M059J (cell line): ENCODE results near the gene RAD51B. TPM values are rescaled to one million over a fixed set of nuclear protein-coding genes. Genes with fewer than 3 reads are reported as not detected.

ENCODE experiments used
- DNase-seq: peaks from one replicate; pipeline ENCODE4 v3.0.0-alpha.2; 2012; ENCODE audit warnings: low read depth
- total RNA-seq: library from RNA; depleted of rRNA; stranded (reverse); fragments of >200 nt; shearing (Covaris generic); gene quantifications from 2 replicates; pipeline ENCODE4 v1.2.3, GENCODE V29; 2014

Gene RAD51B
- total RNA-seq, 1 experiment from 2014 or later: 19.0 TPM

DNA sequence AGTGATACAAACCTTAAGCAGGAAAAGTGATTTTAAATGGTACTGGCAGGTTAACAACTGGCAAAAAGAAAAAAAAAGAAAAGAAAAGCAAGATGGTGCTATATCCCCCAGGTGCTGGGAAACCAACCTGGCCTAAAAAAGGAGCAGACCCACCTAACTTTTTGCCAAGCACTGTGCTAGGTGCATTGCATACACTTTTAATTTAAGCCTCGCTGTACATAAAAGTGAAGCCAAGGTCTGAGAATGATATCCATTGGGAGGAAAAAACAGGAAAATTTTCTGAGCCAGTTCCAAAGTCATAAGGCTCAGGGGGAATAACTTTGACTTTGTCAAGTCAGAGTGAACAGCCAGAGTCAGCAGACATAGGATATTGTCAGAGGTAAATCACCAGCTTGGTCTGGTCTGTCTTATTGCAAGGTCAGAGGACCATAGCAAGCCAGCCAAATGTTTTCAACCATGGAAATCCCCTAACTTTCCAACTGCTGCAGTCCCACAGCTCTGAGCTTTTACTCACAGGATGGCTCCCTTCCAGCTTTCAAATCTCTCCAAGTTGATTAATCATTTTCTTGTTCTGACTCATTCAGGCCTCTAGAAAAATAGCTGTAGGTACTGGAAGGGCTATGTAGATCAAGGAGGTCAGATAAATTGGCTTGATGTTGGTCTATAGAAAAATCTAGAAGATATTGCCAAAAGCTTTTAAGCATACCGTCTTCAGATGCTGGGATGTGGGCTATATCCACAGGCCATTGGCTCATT, 412.9 kb downstream of the RAD51B start:
- peak; percentile 100 for DNase-seq

DNA sequence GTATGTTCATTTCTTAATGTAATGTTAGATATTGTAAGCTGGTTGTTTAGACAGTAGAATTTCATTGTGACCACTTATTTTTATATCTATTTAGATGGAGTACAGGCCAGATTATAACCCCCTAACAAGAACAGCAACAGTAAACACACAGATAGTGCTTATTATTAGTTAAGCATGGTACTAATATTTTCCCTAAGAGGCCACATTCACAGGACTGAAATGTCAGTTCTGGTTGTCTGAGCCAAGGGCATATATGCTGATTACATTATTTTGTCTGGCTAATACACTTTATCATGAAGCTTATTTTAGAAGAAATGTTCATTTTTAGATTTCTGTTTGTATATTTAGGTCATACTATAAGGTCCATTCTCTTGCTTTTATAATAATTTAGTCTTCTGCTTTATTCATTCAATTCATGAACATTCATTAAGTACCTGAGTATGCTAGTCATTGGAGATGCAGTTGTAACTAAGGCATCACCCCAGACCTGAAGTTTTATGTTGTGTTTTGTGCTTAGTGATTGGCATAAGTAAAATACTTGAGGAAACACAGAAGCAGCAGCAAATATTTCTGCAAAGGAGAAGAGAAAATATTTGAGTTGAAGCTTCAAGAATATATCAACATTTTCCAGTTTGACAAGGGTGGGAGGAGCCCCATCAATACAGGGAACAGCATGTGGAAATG, 413.7 kb downstream of the RAD51B start:
- no peak for DNase-seq

DNA sequence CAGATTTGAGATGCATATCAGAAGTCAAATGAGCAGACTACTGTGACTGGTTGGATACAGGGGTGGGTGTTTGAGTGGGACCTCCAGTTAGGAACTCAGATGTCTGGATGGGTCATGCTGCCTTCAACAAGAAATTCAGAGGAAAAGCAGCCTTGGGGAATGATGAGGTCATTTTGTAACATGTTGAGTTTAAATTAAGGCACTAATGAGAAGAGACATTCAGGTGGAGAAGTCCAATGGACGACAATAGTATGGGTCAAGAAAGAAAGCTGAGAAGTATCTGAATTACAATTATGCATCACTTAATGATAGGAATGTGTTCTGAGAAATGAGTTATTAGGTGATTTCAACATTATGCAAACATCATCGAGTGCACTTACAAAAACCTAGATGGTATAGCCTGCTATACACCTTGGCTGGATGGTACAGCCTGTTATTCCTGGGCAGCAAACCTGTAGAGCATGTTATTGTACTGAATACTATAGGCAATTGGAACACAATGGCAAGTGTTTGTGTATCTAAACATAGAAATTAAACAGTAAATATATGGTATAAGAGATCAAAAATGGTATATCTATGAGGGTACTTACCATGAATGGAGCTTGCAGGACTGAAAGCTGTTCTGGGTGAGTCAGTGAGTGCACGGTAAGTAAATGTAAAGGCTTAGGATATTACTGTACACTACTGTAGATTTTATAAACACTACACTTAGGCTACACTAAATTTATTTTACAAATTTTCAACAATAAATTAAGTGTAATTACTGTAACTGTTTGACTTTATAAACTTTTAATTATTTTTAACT, 414.7 kb downstream of the RAD51B start:
- DNase-seq: no peak

DNA sequence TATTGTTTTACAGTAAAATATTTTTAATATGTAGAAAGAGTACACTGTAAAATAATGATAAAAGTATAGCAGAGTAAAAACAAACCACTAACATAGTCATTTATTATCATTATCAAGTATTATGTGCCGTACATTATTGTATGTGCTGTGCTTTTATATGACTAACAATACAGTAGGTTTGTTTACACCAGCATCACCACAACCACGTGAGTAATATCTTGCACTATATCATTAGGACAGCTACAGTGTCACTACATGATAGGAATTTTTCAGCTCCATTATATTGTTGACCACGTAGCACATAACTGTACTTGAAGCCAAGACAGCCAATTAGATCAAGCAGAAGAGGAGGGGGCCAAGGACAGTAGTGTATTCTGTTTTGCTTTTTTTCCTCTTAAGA, 415.4 kb downstream of the RAD51B start:
- peak; percentile 63 for DNase-seq

DNA sequence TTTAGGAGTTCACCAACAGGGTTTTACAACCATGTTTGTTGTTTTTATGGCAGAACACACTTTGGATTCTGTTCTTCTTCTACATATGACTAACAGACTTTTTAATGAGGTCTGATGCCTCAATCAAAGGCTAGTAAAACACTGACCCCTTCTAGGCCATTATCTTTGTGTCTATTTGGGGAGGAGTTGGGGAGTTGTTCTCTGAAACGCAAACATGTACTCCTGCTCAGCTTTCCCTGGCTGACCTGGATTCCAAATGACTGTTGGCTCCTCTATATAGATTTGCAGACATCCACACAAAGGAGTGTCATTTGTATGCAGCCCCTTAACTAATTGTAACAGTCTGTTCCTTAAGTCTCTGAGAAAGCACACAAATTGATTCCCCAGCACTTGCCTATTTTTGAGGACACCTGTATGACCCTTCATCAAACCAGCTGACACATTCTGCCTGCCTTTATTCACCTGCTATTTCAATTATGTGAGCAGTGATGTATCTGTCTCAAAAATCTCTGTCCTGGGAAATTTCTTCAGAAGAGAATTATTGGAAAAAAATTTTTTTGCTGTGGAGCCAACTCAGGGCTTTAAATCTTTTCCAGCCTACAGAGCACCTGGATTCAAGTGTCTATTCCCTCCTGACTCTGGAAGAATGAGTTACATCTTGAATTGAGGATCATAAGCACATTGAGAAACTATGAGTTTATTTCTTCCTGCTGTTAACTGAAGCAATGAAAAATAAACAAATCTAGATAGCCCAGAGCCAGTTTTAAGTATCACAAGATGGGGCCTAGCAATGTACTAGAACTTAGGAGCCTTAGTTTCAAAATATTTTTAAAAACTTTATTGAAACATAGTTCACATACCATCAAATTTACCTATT, 417.2 kb downstream of the RAD51B start:
- DNase-seq: peak; percentile 27

DNA sequence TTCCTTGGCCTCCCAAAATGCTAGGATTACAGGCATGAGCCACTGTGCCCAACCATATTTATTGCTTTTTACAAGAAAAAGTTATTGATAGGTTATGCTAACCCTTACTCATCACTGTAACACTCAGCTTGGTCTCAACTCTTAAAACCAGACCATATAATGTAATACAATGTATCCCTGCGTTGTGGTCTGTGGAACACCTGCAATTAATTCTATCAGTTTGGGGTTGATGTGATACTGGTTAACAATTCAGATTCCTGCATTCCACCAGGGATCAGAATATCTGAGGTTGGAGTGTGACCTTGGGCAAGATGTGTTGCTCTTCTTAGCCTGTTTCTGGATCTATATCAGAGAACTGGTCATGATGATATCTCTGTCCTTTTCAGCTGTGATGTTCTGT, 419.0 kb downstream of the RAD51B start:
- no peak for DNase-seq

DNA sequence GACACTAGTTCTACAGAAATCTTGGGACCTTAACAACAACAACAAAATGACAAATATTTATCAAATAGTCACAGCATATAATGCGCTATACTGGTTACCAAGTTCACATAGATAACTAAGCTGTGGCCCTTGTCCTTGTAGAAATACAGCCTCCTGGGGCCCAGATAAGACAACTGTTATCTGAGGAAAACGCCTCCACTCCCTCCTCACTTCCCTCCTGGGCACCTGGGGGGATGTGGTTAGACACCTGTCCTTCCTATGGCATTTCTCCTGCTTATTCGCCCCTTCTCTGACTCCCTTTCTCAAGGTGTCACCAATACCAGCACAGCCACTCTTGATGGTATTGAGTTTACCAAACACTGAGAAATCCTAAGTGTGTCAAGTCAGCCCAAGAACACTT, 419.4 kb downstream of the RAD51B start:
- DNase-seq: no peak

DNA sequence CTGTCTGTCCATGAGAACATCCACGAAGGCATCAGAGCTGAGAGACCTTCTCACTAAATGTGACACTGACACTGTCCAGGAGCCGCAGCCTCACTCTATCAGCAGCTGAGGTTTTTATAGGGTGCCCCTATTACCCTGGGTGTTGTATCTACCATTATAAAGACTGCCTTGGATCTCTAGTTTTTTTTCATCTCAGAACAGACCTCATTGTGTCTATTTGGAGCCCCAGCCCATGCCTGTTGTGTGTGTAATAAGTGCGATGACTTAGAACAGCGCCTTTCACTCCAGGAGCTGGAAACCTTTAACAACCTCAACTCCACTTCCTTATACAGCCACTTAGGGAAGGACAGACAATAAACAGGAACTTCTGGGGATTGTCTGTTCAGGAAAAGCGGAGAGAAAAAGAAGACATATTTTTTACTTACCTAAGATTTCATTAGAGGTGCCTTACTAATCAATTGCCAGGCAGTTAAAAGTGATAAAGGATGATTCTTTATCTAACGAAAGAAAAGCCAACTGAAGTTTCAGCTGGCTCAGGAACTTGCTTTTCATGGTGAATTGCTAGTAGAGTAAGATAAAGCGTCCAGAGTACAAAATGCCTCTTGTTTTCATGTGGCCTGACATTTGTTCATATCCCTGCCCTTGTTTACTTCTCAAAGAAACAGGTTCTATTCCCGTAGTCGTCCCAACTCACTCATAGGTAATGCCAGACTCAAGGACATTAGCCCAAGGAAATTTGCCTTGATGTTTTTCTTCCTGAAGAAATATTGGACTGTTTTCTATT, 420.6 kb downstream of the RAD51B start:
- DNase-seq: no peak

DNA sequence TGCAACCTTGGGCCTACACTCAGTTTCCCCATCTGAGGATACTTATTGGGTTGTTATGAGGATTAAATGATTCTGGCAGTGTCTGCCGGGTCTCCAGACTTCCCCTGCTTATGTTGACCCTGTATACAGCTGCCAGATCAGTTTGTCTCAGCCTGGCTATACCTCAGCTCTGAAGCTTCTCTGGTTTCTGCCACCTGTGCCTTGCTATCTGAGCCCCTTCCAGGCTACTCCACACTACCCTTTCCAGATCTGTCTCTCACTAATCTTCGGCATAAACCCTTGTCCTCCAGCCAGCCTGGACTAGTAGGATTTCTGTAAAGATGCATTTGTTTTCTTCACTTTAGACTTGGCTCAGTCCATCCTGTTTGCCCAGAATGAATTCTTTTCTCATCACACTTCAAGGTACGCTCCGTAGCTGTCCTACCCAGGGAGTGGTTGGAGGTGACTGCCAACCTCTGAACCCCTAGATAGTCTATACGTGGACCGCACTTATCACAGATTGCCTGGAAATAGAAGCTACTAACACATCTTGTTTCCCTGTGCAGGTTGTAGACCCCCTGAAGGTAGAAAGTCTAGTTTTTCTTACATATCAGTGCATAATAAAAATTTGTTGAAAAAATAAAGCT, 422.4 kb downstream of the RAD51B start:
- no peak for DNase-seq

DNA sequence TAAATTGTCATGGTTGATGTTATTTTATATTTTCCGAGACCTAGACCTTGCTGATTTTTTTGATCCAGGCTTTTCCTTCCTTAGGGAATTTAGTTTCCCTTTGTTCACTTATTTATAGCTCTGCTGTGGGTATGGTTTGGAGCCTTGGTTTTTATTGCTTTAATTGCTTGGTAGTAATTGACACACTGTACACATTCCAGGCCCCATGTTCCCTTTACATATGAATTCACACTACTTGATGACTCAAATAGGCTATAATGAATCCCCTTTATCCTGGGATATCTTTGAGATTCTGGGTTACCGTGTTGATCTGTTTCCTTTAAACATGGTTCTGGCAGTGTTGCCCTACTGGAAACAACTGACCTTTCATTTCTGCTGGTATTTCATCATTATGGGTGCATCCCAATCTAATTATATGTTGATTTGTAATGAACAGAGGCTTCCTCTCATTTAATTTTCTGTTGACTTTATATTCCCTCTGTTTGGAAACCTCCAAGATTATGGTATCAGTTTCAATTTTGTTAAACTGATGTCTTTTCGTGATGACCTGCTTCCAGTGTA, 424.0 kb downstream of the RAD51B start:
- no peak for DNase-seq

DNA sequence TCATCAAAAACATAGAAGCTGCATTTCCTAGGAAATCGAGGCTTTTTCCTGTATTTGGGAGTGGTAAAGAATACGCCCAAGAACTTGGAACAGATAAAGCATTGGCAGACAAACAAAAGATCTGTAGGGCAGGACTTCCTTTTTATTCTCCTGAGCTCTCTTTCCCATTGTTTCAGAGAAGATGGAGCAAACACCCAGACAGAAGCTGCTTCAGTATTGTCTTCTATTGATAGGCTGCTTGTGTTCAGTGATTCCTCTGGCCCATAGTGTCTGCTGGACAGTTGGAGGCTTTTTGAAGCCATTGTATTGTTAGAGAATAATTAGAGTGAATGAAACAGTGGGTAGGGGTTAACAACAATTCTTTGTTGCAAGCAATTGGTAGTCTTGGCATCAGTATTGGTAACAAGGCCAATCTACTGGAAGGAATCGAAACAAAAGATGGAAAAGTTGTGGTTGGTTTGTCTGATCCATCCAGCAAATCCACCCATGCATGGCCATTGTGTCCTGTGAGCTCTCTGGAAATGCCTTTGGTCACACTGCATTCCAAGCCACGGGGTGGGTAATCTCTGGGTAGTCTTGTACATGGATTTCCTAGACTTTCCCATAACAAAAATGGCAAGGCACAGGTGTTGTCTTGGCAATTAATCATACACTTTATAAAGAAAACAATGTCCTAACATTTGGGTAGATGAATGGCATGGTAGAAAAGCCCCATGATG, 424.8 kb downstream of the RAD51B start:
- DNase-seq: peak; percentile 67

DNA sequence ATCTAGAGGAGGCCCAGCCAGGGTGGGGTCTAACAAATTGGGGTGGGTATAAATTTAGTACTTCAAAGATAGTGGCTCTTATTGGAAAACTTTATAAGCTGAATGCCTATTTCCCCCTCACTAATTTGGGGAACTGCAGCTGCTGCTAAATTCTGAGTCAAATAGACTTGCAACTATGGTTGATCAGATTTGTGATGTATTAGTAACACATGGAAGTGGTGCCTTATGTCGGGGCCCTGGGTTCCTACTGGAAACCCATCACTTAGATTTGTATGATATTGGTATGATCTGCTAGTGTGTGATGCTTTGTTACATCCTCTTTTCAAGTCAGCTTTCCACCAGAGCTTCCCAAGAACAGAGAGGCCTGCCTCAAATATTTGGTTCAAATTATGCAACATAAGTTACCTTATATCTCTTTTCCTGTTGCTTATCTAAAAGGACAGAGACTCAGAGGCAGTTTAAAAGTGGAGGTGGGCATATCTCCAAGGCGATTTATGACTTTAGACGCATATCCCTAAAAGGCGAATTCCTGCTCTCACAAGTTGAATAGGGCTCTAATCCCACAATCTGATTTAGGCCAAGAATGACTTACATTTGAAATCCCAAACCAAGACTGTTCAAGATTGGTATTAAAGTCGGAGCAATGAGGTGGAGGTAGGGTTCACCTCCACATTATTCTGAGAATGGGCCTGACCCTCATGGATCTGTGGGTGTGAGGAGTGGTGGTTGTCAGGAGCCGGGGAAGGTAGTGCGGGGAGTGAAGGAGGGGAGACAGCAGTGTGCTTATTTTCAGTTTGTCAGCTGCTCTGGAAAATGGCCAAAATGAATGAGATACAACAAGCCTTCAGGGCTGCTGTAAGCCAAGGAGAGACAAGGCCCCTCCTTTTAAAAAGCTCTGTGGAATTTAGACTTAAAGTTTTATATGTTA, 425.8 kb downstream of the RAD51B start:
- peak; percentile 84 for DNase-seq

DNA sequence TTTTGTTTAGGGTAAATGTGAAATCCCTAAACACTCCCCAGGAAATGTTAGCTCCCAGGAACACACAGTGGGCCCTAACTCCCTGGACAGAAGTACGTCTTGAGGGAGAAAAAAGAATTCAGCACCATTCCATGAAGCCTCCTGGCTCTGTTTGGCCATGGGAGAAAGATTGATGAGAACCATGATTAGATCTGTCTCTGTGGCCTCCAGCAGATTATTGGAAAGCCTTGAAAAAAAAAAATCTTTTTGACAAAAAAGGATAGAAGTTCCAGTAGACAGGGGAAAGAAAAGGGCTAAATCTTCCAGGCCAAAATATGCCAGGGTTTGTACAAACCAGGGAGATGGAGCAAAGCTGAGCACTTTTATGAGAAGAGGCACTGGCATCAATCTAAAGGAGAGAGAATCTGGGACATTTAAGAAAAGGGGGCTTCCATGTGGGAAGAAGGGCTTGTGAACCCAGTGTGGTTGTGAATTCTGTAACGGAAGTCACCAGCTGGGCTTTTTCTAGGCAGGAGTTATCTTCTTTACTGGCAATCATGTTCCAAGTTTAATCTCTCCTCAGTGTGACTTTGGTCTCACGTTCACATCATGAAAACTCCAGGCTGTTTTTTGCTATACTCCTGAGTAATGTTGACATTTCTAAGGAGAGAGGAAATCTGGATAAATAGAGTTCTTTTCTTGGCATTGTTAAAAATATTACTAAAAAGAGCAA, 426.7 kb downstream of the RAD51B start:
- DNase-seq: no peak

DNA sequence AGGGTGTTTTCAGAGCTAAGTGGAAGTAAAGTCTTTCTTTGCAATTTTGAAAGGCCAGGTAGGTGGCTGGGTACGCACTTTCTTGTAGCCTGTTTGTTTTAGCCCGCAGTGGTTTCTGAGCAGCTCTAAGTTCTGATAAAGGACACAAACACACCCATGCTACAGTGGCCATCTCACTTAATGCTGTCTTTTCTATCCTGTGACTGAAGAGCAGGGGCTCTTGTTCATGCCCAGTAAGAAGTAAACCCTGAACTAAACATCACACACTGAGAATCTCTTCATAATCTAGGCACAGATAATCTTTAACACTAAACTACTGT, 427.2 kb downstream of the RAD51B start:
- DNase-seq: no peak

DNA sequence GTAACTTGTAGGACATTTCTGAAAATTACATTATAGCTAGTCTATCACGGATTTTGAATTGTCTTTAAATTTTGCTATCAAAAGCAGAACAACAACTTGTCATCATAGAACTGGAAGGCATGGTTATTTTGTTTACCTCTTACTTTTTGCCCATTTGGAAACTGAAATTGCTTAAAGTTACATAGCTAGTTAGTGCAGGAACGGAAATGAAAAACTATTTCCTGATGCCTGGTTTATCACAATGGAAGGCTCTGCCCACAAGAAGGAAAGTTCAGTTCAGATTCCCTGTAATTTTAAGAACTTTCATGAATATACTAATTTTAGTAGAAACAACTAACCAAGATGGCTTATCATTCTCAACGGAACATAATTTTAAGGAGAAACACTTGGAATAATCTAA, 427.7 kb downstream of the RAD51B start:
- DNase-seq: no peak

DNA sequence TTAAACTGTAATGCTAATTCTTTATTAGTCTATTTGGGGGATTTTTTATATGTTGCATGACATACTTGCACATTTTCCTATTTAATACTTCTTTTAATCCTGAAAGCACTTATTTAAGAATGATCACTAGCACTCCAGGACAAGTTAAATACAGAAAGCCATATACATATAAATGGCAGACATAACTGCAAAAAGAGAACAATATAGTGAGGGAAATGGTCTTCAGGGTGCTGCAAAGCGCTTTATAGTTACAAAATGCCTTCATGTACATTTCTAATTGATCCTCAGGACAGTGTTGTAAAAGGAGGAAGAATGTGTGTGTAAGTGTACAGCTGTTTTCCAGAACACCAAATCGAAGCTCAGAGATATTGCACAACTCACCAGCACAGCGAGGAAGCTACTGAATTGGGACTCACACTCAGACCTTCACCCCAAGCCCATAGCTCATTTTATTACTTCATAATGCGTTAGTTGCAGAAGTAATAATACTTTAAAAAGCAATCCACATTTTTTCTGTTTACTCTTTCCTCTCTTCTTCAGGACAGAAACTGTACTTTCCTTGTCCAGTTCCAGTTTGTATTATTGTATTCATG, 428.2 kb downstream of the RAD51B start:
- DNase-seq: no peak

DNA sequence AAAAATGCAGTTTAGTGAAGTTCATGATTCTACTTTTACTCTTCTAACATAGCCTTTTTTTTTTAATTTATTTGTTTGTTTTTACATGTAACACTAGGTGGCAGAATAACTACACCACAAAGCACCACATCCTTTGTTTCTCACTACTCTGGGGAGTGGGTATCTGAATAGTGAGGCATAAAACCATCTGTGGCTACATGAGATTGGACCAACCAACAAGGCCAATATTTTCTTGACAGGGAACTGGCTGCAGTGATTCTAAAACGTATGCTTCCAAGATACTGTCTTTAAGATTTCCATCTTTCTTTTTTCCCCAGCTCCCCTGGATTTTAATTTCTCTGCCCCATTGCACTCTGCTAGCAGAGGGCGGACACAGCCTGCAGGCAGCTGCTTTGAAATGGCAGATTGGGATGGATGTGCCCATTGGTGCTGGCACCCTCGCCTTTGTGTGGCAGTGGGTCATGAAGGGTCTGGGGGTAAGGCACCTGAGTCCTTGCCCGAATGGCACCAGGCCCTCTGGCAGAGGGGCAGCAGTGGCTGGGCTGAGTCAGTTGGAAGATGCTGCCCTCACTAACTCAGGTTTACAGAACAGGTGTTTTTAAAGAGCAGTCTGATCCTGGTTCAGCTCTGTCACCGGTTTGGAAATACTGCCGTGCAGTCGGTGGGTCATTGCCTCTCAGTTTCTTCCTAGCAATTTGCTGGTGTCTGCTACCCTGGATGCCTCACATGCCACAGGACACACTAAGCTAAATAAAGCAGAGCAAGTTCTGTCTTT, 429.1 kb downstream of the RAD51B start:
- peak; percentile 74 for DNase-seq
